IPS-NIHi7 (cell line): ENCODE data around the gene DLL1.

Experiments used
- DNase-seq: peaks from one replicate; pipeline ENCODE4 v3.0.0; 2012; ENCODE audit warnings: mixed read lengths; ENCODE audit errors: extremely low spot score

Gene DLL1

GRCh38 chr6:170251776-170252571, 38.9 kb downstream of the DLL1 start:
- DNase-seq, result no peak

DNA sequence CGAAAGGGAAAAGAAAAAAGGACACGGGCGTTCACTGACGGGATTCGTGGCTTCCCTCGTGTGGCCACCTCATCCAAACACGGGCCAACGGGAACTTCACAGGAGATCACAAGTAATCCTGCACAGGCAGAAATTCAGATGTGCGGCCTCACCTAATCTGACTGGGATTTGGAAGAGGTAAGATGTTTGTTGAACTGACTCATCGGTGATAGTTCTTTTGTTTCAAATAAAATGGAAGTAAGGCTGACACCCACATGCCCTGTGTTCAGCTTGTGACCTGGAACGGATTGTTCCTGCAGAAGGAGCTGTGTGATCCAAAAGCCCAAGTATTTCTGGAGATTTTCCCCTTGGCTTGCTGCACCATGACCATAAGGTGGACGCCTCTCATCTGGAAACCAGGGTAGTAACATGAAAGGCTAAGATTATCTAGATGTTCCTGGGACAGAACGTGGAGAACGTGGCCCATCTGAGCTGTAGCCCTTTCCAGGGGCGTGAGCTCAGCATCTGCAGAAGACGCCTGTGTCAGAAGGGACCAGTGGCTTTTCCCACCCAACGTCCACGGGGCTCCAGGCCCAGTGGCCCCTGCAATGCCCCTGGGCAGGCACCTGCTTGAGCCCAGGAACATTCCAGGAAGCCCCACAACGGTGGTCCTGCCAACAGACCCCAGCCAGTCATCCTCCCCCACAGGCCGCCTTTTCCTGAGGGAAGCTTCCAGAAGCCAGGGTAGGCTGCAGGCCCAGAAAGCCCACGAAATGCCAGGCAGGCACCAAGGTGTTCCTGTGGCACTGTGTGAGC, 39.7 kb downstream of the DLL1 start:
- DNase-seq, result no peak

GRCh38 chr6:170250455-170250854, 40.4 kb downstream of the DLL1 start:
- DNase-seq, result no peak

DNA sequence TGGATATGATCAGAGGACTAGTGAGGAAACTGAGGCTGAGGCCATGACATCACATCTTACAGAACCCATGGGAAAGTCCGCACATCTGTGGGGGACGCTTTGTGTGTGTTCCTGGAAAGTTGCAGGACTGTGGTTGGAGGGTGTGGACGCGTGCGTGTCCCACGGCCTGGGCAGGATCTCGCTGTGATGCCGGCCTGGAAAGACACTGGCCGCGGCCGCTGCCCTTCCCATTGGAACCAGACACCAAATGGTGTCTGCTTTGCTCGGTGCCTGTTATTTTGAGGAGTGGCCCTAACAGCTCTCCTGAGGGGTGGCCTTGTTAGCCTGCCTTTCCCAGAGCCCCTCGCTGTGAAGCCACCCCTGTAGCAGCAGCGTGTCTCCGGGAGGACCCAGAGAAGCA, 41.1 kb downstream of the DLL1 start:
- no peak for DNase-seq

DNA sequence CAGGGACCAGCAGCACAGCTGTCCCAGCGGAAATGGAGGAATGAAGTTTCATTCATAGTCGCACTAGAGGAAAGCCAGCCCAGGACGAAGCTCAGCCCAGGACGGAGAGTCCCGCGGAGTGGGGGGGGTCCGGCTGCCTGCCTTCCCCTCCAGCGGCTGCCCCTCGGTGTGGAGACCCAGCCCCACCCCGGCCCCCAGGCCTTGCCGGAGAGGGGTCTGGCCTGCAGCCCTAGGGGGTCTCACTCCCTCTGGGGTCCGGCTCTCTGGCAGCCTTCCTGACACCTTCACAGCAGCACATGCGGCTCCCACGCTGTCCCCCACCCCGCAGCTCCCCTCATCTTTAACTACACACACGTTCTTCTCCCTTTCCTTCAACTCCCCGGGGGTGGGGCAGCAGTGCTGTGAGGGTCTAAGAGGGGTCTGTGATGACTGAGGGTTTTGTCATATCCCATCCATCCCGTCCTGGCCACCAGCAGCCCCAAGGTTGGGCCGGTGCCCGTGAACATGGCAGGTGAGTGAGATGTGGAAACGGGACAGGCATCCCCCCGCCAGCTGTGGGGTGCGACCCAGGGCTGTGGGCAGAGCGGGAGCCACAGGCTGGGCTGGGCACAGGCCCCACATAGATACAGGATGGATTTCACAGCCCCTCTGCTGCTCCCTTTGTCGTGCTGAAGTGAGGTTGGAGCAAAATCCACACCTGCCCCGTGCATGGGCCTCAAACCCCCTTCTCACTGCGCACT, 41.8 kb downstream of the DLL1 start:
- no peak for DNase-seq

GRCh38 chr6:170248111-170248805, 42.6 kb downstream of the DLL1 start:
- no peak for DNase-seq

GRCh38 chr6:170247178-170247701, 43.6 kb downstream of the DLL1 start:
- DNase-seq, result no peak

- no peak for DNase-seq
Measured at GRCh38 chr6:170245475-170245992, 45.3 kb downstream of the DLL1 start.

DNA sequence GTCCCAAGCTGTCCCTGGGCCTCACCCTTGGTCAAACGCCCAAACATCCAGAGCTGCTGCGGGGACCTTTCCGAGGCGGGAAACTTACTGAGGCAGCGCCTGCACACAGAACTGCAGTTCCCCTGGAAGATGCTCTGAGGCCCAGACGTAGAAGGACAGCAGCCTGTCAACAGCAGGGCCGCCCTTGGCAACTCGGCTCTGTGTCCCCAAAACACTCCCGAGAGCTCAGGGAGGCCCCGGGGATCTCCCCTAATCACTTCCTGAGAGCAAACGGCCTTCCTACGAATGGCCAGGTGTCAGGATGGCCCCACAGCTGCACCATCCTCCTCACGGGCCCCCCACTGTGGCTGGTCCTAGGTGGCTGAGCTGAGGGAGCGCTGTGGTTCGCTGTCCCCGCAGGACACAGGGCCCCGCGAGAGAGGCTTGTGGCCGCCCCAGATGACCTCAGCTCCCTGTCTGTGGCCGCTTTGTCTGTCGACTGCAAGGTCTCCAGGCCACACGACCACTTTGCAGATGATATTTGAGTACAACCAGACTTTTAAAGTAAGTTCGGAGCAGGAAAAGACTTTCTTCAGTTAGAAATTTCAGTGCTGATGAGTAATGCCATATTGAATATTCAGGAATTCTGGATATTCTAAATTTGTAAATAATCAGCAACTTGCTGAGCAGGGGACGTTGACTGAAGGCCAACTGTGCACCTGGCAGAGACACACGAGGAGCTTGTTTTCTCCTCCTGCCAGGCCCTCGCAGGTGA, 46.0 kb downstream of the DLL1 start:
- no peak for DNase-seq

DNA sequence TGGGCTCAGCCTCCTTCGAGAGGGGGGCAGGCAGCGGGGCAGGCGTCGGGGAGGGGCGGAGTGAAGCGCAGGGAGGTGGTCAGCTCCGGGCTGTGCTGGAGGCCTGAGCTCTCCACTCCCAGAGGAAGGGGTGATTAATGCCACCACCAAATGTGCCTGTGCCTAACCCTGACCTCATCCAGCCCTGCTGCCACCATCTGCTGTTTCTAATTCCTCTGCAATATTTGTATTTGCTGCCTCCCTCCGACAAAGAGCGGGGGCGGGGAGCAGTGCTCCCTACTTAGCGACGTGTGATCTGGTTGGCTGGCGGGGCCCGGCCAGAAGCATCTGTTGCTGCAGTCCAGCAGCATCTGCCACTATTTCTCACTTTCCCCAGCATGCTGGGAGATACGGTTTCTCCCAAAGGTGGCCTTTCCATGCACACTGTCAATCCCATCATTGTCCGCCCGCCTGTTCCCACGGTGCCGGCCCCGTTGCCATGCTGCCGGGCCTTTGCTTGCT, 47.0 kb downstream of the DLL1 start:
- DNase-seq, result no peak

GRCh38 chr6:170243386-170243785, 47.5 kb downstream of the DLL1 start:
- DNase-seq, result no peak

- no peak for DNase-seq
Measured at GRCh38 chr6:170238741-170239565, 51.9 kb downstream of the DLL1 start.

GRCh38 chr6:170237999-170238740, 52.7 kb downstream of the DLL1 start:
- DNase-seq, result no peak

DNA sequence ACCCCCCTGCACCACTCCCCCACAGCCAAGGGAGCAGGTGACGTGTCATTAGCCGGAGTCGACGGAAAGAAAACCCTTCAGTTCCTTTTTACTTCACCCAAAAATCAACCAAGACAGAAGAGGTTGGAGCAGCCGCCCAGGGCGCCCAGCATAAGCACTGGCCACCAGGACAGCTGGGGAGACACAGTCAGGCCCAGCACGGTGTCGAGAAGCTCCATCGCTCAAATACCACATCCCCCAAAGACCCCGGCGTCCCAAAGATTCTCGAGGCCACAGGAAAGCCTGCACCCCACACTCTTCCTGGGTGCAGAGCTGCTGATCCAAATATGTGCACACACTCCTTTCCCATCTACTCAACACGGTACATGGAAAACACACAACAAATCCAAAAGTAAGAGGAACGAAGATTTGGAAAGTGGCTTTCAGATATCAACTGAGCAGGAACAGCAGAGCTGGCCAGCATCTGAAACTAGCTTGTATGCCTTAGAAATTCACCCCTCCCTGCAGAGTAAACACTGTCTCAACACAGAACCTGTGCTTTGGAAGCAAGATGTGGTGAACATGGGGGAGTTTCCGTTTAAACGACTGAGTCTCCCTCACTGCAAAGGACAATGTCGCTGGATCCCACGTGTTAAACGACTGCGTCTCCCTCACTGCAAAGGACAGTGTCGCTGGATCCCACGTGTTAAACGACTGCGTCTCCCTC, 54.6 kb downstream of the DLL1 start:
- DNase-seq, result no peak

GRCh38 chr6:170235391-170236125, 55.3 kb downstream of the DLL1 start:
- DNase-seq, result no peak

DNA sequence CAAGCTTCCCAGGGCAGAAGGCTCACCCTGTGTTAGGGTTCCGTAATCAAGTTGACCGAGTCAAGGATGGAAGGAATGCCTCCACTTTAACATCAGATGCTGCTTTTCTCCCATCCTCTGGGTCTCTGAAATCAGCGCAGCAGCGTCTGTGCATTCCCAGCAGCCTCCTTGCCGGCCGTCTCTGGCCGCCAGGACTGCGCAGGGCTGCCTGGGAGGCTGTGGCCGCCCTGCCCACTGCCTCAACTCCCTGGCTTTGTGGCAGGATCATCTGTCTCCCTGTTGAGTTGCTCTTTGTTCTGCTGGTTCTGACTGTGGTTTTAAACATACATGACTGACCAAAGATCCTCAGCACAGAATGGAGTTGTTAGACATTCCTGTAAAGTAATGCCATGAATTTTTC, 56.5 kb downstream of the DLL1 start:
- DNase-seq, result no peak
